ENCODE results near the gene CYP2R1.
A peak's percentile ranks its signal among the peaks of the same experiment; 100 is the strongest.
"Not testable (repeated sequence)": the region's sequence is repeated elsewhere in the genome, so short reads cannot be mapped to it uniquely, and the experiment has no call there.

CYP2R1 gene

GRCh38 chr11:14891143-14892035 lies 642 bp downstream of the CYP2R1 start:
- DNase-seq (ENCODE audit: low read depth in 2 of 2): peak; percentile 86

- no peak for DNase-seq (ENCODE audit: low read depth in 2 of 2)
These were observed 5.5 kb downstream of the CYP2R1 start for GRCh38 chr11:14886513-14886912.

GRCh38 chr11:14884667-14885273 lies 7.3 kb downstream of the CYP2R1 start:
- DNase-seq (ENCODE audit: low read depth in 2 of 2): no peak

GRCh38 chr11:14883683-14884082 lies 8.3 kb downstream of the CYP2R1 start:
- DNase-seq (ENCODE audit: low read depth in 2 of 2): not testable (repeated sequence)

GRCh38 chr11:14882196-14882595 lies 9.8 kb downstream of the CYP2R1 start:
- no peak for DNase-seq (ENCODE audit: low read depth in 2 of 2)

- DNase-seq (ENCODE audit: low read depth in 2 of 2): no peak
These were observed 10.3 kb downstream of the CYP2R1 start for GRCh38 chr11:14881576-14882193.

GRCh38 chr11:14875163-14875562 lies 16.9 kb downstream of the CYP2R1 start:
- no peak for DNase-seq (ENCODE audit: low read depth in 2 of 2)

- no peak for DNase-seq (ENCODE audit: low read depth in 2 of 2)
These were observed 18.4 kb downstream of the CYP2R1 start for GRCh38 chr11:14873632-14874031.

- no peak for DNase-seq (ENCODE audit: low read depth in 2 of 2)
These were observed 20.0 kb downstream of the CYP2R1 start for GRCh38 chr11:14872032-14872431.

GRCh38 chr11:14863775-14864174 lies 28.3 kb downstream of the CYP2R1 start:
- DNase-seq (ENCODE audit: low read depth in 2 of 2): not testable (repeated sequence)

- no peak for DNase-seq (ENCODE audit: low read depth in 2 of 2)
These were observed 30.4 kb downstream of the CYP2R1 start for GRCh38 chr11:14861680-14862079.

- DNase-seq (ENCODE audit: low read depth in 2 of 2): no peak
These were observed 31.5 kb downstream of the CYP2R1 start for GRCh38 chr11:14860511-14860910.

- no peak for DNase-seq (ENCODE audit: low read depth in 2 of 2)
These were observed 33.6 kb downstream of the CYP2R1 start for GRCh38 chr11:14858404-14858803.

- no peak for DNase-seq (ENCODE audit: low read depth in 2 of 2)
These were observed 34.4 kb downstream of the CYP2R1 start for GRCh38 chr11:14857621-14858020.

GRCh38 chr11:14855890-14856289 lies 36.1 kb downstream of the CYP2R1 start:
- no peak for DNase-seq (ENCODE audit: low read depth in 2 of 2)

- no peak for DNase-seq (ENCODE audit: low read depth in 2 of 2)
These were observed 38.0 kb downstream of the CYP2R1 start for GRCh38 chr11:14854057-14854456.

GRCh38 chr11:14852571-14853177 lies 39.4 kb downstream of the CYP2R1 start:
- no peak for DNase-seq (ENCODE audit: low read depth in 2 of 2)

GRCh38 chr11:14842002-14842401 lies 50.0 kb downstream of the CYP2R1 start:
- DNase-seq (ENCODE audit: low read depth in 2 of 2): no peak

- DNase-seq (ENCODE audit: low read depth in 2 of 2): no peak
These were observed 56.2 kb downstream of the CYP2R1 start for GRCh38 chr11:14835496-14836492.
